ENCODE results near the gene GAMT.

The GAMT gene

GRCh38 chr19:1407528-1408299 lies 6.4 kb upstream of the GAMT start, which contains the start of gene DAZAP1:
TSS of gene DAZAP1 (plus strand) at chr19:1407586. CDS start at chr19:1407774, 188 bp downstream.
- no peak for DNase-seq (ENCODE audit: low read depth)
- peak within 1 kb of the TSS; percentile 90 for H3K4me3 ChIP-seq (ENCODE audit: low read depth, low read length)

DNA sequence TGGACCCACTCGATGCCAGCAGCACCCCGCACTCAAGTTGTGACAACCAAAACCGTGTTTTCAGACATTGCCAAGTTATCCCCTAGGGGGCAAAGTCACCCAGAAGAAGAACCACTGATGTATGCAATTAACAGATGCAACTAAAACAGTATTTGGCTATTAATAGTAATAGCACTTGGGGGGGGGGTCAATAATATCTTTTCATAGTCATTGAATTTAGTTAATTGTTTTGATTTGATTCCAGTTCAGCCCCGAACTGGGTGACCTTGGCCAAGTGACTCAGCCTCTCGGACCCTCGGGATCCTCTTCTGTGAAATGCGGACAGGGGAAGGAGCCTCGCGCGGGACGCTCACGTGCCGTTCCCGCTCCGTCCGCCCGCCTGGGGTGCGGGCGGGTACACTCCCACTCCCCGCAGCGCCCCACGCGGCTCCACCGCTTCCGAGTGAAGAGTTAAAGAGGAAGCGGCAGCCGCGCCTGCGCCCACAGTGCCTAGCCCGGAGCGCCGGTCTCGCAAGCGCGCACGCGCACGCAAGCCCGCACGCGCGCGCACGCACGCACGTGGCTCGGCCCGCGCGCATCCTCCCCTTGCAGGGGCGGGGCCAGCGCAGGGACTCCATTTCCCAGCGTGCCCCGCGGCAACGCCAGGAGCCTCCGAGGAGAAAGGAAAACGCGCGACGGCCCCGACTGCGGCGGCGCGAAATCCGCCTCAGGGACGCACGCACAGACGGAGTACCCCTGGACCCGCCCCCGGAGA lies 5.6 kb upstream of the GAMT start:
- H3K4me3 ChIP-seq (ENCODE audit: low read depth, low read length): peak overlapping the region; percentile 60
- DNase-seq (ENCODE audit: low read depth): peak; percentile 93

DNA sequence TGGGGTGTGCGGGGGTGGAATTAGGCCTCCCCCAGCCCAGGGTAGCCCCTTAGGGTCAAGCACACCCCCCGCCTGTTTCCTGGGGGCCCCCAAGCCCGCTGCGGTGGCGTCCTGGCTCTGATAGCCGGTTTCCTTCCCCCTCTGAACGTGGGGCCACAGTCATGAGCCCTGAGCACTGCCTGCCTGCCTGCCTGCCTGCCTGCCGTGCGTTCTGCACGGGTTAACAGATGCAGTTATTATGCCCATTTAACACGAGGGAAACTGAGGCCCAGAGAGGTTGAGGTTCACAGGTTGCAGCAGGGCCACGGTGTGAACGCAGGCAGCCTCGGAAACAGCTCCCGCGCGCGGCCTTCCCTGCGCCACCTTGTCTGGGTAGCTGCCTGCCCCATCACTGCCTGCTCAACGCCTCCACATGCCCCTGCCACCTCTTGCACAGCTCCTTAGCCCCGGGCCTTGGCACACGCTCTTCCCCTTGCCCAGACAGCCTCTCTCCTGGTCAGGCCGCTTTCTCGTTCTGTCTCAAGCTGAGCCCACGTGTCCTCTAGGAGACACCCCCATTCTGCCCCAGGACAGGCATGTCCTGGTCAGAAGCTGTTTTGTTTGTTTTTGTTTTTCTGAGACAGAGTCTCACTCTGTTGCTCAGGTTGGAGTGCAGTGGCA lies 1.2 kb upstream of the GAMT start:
- DNase-seq (ENCODE audit: low read depth): no peak
- no peak overlapping the region for H3K4me3 ChIP-seq (ENCODE audit: low read depth, low read length)

- no peak for DNase-seq (ENCODE audit: low read depth)
- peak overlapping the region; percentile 67 for H3K4me3 ChIP-seq (ENCODE audit: low read depth, low read length)
Measured at GRCh38 chr19:1401889-1402217, 511 bp upstream of the GAMT start.

DNA sequence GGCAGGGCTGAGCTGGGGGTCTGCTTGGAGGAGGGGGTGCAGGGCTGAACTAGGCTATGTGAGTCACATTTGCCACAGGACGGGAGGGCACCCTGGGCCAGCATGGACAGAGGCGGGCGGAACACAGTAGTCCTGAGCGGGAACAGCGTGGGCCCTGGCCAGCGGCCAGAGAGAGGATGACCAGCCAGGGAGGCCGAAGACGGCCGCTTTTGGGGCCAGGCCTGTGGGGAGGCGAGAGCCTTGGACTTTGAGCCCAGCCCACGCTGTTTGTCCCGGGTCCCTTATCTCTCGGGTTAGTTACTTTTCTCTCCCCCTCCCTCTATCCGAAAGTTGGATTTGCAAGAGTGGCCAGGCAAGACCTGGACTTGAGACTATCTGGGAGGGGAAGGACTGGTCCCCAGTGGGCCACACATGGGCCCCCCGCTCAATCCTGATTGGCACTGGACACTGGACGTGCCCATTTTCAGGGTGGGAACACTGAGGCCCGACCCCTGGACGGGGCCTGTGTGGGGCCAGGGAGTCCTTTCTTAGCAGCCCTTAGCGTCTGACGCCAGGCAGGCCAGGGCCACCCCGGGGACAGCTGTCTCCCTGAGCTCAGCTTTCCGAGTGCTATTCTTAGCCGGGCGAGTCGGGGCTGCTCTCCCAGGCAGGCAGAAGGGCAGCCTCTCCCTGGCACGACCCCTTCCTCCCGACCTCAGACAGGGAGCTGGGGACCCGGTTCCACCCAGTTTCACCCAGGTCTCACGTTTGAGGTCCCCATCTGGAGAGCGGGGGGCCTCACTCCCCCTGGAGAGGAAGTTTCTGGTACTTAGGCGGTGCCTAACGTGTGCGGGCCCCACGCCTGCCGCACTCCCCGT lies 833 bp downstream of the GAMT start:
- H3K4me3 ChIP-seq (ENCODE audit: low read depth, low read length): peak overlapping the region; percentile 67
- DNase-seq (ENCODE audit: low read depth): no peak

DNA sequence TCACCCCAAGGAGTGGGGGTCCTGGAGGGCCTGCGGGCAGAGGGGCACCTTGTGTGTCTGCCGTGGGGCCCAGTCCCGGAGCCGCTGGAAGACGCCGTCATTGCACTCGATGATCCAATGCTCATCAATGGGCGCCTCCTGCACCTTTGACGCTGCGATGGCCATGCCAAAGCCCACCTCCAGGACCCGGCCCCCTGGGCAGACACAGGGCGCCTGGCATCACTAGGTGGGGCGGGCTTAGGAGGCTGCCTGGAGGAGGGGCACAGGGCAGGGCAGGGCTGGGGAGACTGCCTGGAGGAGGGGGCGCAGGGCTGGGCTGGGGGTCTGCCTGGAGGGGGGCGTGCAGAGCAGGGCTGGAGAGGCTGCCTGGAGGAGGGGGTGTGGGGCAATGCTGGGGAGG lies 1.6 kb downstream of the GAMT start:
- DNase-seq (ENCODE audit: low read depth): no peak
- H3K4me3 ChIP-seq (ENCODE audit: low read depth, low read length): no peak overlapping the region

- no peak overlapping the region for H3K4me3 ChIP-seq (ENCODE audit: low read depth, low read length)
- DNase-seq (ENCODE audit: low read depth): no peak
Measured at GRCh38 chr19:1399079-1399478, 2.3 kb downstream of the GAMT start.

- H3K4me3 ChIP-seq (ENCODE audit: low read depth, low read length): no peak overlapping the region
- no peak for DNase-seq (ENCODE audit: low read depth)
Measured at GRCh38 chr19:1397838-1398237, 3.5 kb downstream of the GAMT start.

- no peak for DNase-seq (ENCODE audit: low read depth)
- H3K4me3 ChIP-seq (ENCODE audit: low read depth, low read length): no peak overlapping the region
Measured at GRCh38 chr19:1396768-1397679, 4.3 kb downstream of the GAMT start.

DNA sequence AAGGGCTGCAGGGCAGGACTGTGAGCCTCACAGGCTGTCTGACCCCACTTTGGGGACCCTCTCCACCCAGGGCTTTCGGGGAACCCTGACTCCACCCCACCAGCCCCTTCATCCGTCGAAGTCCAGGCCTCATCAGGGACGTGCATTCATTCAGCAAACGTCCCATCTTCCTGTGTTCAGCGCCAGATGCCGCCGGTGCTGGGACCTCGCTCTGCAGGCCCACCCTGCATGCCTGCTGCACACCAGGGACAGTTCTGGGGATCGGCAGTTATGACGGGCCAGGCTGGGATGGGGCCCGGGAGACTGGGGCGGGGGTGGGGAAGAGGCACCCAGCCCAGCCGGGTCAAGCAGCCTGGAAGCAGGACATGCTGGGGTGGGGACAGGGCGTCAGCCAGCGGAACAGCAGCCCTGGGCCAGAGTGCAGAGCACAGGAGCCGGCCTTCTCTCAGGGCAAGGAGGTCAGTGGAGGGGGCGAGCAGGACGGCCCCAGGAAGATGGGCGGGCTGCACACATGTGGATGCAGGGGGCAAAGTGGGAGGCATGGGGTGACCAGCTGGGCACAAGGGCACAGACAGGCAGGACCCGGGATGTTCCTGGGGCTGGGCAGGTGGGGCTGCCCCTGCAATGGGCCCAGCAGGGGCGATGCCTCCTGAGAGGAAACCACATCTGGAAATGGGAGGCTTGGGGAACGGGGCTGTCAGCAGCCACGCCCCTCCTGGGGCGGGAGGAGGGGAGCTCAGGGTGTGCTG lies 5.1 kb downstream of the GAMT start:
- no peak overlapping the region for H3K4me3 ChIP-seq (ENCODE audit: low read depth, low read length)
- no peak for DNase-seq (ENCODE audit: low read depth)

DNA sequence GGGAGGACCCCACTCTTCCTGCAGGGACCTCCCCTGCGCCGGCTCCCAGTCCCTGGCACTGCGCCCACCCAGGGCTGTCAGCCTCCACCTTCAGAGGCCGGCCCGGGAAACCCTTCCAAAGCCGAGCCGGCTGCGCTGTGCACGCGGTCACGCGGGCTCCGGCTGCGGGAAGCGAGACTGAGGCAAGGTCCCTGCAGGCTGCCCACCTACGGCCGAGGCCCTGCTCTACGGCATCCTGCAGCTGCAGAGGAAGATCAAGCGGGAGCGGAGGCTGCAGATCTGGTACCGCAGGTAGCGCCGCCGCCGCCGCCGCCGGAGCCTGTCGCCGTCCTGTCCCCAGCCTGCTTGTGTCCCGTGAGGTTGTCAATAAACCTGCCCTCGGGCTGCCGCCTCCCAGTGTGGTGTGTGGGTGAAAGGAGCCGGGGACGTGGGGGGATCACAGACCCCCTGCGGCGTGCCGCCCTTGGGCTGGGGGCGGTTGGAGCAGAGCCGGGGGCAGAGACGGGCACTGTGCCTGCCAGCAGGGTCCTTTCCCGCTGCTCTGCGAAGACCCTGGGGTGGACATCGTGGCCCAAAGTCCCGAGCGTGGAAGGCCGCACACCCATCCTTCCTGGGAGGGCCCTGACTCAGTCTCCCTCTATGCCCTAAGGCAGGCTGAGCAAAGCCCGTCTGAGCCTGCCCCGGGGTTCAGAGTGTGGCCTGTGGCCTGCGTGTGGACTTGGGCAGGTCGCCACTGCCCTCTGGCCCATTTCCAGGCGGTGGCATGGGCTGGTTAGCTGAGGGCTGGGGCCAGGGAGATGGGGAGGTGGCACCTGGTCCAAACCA lies 5.9 kb downstream of the GAMT start:
- H3K4me3 ChIP-seq (ENCODE audit: low read depth, low read length): no peak overlapping the region
- no peak for DNase-seq (ENCODE audit: low read depth)

- no peak for DNase-seq (ENCODE audit: low read depth)
- H3K4me3 ChIP-seq (ENCODE audit: low read depth, low read length): no peak overlapping the region
Measured at GRCh38 chr19:1394252-1395193, 6.8 kb downstream of the GAMT start.

- H3K4me3 ChIP-seq (ENCODE audit: low read depth, low read length): no peak overlapping the region
- DNase-seq (ENCODE audit: low read depth): no peak
Measured at GRCh38 chr19:1393841-1394240, 7.5 kb downstream of the GAMT start.

DNA sequence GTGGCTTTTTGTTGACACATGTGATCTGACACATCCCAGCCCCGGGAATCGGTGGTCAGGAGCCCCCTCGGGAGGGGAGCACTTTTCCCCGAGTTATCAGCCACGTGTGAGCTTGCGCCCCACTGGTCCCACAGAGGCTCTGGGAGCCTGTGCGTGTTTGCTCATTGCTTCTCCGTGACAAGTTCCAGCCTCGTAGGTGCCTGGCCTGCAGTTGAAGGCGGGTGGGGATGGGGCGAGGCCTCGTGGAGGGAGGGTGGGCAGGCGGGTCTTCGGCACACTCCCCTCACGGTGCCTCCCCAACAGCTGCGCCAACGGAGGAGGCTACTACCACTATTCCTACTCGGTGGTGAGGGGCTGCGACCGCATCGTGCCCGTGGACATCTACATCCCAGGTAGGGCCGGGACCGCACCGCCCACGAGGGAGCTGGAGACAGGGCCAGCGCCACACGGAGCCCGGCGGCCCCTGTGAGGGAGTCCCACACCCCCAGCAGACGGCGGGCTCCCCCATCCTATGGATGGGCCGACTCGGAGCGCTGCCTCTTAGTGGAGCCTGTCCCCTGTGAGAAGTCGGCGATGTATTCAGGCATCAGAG lies 8.3 kb downstream of the GAMT start:
- DNase-seq (ENCODE audit: low read depth): no peak
- H3K4me3 ChIP-seq (ENCODE audit: low read depth, low read length): no peak overlapping the region

- no peak for DNase-seq (ENCODE audit: low read depth)
- no peak overlapping the region for H3K4me3 ChIP-seq (ENCODE audit: low read depth, low read length)
Measured at GRCh38 chr19:1392407-1392806, 8.9 kb downstream of the GAMT start.

- no peak for DNase-seq (ENCODE audit: low read depth)
- no peak overlapping the region for H3K4me3 ChIP-seq (ENCODE audit: low read depth, low read length)
Measured at GRCh38 chr19:1390890-1391423, 10.4 kb downstream of the GAMT start.

All from skeletal muscle cell (primary cell).